GM18861 (cell line): Measurements from ENCODE around the gene HSF4.
"Not testable (repeated sequence)": the region's sequence is repeated elsewhere in the genome, so short reads cannot be mapped to it uniquely, and the experiment has no call there.

Experiments used
- ATAC-seq: cut with Tn5 transposase; IDR thresholded peaks from one replicate; pipeline ENCODE4 v1.9.1; 2021; ENCODE audit not compliant: unreplicated experiment

HSF4 gene, protein sequence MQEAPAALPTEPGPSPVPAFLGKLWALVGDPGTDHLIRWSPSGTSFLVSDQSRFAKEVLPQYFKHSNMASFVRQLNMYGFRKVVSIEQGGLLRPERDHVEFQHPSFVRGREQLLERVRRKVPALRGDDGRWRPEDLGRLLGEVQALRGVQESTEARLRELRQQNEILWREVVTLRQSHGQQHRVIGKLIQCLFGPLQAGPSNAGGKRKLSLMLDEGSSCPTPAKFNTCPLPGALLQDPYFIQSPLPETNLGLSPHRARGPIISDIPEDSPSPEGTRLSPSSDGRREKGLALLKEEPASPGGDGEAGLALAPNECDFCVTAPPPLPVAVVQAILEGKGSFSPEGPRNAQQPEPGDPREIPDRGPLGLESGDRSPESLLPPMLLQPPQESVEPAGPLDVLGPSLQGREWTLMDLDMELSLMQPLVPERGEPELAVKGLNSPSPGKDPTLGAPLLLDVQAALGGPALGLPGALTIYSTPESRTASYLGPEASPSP

DNA sequence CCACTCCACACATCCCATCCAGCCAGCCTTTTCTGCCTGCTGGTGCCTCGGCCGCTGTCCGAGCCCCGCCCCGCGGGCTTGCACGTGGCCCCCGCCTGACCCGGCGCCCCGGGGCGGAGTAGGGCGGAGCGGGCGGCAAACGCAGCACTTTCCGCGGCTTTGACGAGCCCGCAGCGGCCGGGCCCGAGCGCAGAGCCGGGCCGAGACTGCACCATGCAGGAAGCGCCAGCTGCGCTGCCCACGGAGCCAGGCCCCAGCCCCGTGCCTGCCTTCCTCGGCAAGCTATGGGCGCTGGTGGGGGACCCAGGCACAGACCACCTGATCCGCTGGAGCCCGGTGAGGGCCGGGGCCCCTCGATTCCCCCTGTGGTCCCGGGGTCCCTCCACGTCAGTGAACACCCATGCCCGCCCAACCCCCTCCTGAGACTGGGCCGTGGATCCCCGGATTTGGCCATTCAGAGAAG, at the start of gene HSF4:
Gene HSF4 (plus strand): TSS at position 147 of the 463 bp plus-strand sequence. CDS start 67 bp downstream, at position 214.
- no peak for ATAC-seq

DNA sequence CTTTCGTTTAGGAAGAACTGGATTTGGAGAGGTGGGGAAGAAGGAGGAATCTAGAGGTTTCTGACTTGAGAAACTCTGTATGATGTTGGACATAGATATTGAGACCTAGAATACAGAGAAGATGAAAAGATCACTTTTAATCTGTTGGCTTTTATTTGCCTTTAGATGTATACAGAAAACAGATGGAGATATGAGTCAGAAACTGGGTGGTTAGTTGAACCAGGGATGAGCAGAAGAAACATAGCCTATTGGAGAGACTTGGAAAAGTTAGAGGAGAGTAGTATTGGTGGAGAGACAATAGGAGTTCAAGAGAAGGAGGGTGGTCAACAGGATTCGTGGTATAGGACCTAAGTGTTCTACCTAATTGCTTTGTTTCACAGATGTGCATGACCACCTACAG, 49.8 kb upstream of the HSF4 start:
- no peak for ATAC-seq

DNA sequence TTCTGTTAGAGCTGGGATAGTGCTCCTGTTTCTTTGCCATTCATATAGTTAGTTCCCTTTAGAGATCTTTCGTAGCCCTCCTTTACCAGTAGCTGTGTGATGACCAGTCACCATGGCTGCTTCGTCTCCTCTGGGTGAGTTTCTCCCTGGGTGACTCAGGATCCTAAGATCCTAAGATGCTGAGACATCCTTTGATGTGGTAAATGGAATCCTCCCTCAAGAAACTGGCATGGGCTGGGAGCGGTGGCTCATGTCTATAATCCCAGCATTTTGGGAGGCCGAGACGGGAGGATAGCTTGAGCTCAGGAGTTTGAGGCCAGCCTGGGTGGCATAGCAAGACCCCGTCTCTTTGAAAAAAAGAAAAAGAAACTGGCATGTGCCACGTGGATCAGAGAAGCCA, 48.9 kb upstream of the HSF4 start:
- no peak for ATAC-seq

DNA sequence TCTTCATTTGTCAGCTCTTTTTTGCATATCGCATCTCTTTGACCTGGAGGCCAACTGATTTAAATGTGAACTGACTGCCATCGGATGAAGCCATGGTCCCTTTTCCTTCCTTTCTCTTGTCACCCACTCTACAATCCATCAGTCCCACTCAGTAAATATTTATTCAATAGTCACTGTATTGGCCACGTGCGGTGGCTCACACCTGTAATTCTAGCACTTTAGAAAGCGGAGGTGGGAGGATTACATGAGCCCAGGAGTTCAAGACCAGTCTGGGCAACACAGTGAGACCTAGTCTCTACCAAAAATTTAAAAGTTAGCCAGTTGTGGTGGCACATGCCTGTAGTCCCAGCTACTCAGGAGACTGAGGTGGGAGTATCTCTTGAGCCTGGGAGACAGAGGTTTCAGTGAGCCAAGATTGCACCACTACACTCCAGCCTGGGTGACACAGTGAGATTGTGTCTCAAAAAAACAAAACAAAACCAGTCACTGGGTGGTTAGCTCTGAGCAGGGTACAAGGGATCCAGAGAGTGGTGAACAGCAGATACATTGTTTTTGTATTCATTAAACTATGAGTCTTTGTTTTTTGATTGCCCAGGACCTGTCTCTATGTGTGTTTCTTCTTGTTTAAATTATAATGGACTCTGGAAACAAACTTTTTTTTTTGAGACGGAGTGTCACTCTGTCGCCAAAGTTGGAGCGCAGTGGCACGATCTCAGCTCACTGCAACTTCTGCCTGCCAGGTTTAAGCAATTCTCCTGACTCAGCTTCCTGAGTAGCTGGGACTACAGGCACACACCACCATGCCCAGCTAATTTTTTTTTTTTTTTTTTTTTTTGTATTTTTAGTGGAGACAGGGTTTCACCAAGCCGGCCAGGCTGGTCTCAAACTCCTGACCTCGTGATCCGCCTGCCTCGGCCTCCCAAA, 47.9 kb upstream of the HSF4 start:
- ATAC-seq: no peak

DNA sequence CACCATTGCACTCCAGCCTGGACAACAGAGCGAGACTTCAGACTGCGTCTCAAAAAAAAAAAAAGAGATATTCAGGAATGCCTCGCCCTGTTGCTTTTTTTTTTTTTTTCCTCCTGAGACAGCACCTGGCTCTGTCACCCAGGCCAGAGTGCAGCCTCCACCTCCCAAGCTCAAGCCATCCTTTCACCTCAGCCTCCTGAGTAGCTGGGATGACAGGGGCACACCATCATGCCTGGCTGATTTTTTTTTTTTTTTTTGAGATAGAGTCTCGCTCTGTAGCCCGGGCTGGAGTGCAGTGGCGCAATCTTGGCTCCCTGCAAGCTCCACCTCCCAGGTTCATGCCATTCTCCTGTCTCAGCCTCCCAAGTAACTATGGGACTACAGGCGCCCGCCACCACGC, 46.8 kb upstream of the HSF4 start:
- no peak for ATAC-seq

DNA sequence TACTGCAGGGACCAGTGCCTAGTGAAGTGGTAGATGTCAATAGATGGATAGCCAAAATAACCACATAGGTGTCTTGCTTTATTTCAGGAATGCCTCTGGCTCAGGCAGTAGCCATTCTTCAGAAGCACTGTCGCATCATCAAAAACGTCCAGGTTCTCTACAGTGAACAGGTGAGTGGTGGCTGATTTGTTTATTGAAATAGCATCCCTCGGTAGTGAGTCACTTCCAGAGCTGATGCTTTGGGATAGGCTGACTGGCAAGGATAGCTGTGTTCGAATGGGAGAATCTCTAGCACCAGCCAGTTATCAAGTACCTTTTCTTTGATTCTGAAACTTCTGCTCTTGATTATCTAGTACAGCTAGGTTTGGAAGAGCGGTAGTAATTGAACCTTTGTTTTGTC, 44.5 kb upstream of the HSF4 start:
- no peak for ATAC-seq

DNA sequence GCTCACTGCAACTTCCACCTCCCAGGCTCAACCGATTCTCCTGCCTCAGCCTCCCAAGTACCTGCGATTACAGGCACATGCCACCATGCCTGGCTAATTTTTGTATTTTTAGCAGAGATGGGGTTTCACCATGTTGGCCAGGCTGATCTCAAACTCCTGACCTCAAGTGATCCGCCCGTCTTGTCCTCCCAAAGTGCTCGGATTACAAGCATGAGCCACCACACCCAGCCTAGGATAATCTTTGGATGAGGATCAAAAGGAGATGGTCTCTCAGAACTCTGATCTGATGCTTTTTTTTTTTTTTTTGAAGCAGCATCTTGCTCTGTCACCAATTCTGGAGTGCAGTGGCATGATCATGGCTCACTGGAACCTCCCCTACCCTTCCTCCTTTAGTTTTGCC, 41.7 kb upstream of the HSF4 start:
- ATAC-seq: not testable (repeated sequence)

DNA sequence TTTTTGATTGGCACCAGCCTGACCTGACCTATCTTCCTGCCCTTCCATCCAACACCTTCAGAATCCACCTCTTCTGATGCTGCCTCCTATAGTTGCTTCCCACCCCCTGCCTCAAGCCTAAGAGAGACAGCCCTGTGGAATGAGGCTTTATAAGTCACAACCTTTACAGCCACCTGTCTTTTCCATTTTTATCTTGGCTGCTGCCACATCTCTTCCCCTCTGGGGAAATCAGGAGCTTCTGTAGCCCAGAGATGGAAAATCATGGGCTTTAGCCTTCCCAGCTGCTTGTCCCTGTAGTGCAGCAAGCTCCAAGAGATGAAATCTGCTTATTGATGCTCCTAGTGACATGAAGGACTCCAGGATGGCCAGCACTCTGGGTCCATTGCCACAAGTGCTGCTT, 36.1 kb upstream of the HSF4 start:
- no peak for ATAC-seq

DNA sequence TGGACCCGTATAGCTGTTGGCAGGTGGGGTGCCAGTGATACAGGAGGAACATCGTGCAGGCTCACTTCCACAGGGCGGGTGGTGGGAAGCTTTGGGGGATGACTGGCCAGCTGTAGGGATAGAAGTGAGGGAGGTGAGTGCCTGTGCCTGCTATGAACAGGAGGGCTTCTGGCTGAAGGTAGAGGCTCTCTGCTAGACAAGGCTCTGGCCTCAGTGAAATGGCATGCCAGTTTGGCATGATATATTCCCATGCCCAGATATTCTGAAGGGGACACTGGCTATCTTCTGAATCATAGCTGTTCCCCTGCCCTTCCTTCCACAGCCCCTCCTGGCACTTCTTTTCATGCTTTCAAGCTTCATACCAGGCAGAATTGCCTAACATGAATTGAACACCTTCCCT, 35.7 kb upstream of the HSF4 start:
- no peak for ATAC-seq

DNA sequence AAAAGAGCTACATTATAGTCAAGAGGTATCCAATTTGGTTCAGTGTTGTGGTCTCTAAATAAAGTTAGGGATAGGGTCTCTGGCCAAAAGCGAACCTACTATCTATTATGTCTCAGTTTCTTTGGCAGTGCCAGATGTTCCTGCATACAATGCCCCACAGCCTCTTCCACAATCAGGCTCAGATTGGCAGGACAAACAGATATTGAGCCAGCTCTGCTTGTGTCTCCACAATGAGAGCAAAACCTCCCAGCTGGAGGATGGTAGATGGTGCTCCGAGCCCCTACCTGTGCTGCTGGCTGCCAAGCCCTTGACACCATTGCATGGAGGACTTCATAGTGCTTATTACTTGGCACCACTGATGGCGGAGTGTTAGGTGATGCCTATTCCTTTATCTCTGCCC, 35.1 kb upstream of the HSF4 start:
- ATAC-seq: no peak

DNA sequence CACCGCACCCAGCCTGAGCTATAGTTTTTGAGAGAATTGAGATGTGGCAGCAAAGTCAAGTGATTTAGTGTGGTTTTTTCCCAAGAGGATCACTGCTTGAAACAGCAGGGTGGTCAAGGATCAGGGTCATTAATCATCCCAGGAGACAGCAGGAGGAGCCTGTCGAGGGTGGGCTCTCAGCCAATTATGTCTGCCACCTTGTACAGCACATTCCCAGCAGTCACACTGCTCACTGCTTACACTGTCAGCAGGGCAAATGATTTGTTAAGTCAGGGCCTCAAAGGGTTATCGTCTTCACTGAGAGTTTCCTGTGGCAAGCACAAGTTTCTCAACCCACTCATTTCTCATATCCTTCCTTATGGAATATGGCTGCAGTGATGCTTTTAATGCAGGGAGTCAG, 26.9 kb upstream of the HSF4 start:
- no peak for ATAC-seq

DNA sequence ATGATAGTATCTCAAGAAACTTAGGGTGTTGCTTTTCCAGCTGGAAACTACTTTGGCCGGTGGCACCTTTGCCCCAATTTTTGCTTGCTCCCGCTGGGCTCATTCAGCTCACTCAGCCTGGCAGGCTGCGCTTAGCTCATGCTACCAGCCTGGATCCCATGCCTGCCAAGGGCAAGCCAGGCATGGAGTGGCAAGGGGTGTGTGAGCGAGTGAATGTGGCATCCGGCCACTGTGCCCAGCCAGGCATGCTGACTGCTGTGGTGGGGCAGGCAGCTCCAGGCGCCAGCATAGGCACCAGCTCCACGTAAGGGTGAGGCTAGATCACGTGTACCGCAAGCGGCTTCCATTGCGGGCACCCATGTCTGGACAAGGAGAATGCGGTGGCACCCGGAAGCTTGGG, 23.2 kb upstream of the HSF4 start:
- ATAC-seq: no peak

DNA sequence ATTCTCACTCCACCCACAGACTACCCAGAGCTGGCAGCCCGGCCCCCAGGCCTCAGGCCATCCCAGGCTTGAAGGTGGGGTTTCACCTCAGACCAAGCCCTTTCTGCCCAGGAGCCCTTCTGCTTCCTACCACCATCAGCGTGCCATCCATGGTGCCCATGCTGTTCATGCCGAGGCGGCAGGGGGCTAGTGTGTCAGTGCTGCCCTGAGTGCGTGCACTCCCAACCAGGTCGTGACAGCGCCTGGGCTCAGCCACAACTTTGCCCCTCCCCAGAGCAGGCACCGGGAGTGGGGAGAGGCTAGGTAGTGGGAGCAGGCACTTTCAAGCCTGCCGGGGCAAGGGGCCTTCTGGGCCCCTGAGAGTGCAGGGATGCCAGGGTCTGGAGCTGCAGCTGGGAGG, 22.2 kb upstream of the HSF4 start:
- ATAC-seq: no peak

DNA sequence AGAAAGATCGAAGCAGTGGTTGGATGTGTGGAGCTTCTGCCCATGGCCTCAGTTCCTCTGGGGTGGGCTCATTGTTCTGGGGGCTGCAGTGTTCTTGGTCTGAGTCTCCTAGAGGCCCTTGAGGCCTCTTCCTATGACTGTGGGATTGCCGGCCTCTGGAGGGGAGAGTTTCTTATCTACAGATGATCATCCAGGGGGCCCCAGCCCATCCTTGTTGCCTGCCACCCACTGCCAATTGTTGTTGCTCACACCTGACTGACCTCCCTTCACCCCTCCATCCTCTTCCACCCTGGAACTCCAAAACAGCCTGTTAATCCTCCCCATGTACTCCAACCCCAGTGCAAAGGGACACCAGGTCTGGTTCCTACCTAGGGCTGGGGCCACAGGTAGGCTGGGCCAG, 19.6 kb upstream of the HSF4 start:
- no peak for ATAC-seq

DNA sequence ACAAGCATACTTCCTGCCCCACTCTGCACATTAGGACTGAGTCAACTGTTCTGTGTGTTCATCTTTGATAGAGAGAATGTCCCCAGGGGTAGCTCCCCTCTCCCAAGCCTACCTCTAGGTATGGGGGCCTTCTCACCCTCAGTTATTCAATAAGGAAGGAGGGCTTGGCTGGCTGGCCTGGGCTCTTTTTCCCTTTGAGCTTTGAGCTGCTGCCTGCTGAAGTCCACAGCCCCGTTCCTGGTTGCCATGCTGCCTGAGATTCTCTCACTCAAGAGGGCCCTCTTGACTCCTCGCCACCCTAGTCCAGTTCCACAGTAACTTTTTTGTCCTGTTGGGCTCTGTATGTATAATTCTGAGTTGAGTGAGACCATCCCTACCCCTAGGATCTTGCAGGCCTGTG, 18.8 kb upstream of the HSF4 start:
- no peak for ATAC-seq

DNA sequence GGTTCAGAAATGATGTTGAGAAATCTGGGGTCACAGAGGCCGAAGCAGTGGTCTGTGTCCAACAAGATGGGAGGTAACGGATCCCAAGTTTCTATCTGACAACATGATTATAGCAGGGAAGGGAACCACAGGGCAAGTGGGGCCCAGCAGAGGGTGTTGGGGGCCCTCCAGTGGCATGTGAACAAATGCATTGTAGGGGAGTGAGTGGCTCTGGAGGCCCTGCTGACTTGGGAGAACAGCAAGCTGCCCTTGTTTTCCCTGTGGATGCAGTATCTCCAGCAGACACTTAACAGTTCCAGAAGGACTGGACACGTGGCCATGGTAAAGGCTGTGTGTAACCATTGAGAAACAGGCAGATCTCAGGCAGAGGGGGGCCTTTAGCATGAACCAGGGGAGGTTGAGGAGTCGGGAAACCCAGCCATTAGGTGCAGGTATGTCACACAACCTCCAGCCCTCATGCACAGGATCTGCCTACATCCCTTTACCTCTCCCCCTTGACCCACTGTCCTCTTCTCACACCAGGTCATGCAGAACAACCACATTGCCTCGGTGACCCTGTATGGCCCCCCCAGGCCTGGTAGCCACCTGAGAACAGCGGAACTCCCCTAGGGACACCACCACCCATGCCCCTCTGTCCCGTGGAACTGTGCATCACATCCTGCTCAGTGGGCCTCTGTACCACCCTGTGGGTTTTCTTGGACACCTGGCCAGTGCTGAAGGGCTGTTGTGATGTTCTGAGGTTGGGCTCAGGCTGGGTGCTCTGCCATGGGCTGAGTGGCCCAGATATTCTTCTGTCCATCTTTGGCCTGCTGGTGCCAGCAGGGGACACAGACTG, 17.8 kb upstream of the HSF4 start:
- ATAC-seq: no peak

DNA sequence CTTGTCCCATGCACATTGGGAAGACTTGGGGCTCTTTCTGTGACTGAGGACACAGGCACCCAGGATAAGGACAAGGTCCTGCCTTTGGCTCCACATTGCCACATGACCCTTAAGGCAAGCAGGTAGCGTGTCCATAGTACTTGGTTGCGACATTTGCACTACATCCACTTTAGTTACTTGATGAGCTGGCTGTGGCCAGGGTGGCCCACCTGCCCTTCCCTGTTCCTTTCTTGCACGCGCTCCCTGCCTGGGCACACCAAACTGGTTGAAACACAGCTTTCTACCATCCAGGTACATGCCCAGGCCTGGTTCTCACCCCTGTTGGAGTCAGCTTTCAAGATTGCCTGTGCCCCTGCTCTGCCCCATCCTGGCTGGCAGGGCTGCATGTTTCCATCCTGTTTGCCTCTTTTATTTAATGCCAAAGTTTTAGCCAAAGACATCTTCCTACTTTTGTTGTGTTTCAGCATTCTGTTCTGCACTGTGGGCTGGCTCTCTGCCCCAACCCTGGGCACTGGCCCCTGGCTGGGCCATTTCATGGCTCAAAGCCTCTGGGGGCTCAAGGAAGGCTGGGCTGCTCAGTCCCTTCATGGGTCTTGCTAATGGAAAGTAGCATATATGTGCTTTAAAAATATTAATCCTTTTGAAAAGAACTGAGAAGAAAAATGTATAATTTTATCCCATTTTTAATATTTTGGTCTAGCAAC, 17.0 kb upstream of the HSF4 start:
- ATAC-seq: no peak

DNA sequence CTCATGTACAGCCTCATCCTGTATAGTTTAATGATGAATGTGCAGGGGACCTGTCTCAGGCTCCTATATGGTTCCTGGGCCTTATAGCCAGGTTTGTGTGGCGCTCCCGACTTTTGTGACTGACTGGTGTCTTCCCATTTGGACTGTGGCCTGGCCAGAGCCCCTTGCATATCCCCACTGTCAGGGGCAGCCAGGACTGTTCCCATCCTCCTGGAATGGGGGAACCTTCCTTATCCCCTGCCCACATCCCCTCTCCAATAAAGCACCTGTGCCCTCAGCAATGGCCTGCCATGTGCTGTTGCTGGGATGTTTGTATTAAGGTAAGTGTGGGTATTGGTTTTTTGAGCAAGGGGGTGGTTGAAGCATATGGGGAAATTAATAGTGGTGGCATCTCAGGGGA, 16.3 kb upstream of the HSF4 start:
- ATAC-seq: no peak

DNA sequence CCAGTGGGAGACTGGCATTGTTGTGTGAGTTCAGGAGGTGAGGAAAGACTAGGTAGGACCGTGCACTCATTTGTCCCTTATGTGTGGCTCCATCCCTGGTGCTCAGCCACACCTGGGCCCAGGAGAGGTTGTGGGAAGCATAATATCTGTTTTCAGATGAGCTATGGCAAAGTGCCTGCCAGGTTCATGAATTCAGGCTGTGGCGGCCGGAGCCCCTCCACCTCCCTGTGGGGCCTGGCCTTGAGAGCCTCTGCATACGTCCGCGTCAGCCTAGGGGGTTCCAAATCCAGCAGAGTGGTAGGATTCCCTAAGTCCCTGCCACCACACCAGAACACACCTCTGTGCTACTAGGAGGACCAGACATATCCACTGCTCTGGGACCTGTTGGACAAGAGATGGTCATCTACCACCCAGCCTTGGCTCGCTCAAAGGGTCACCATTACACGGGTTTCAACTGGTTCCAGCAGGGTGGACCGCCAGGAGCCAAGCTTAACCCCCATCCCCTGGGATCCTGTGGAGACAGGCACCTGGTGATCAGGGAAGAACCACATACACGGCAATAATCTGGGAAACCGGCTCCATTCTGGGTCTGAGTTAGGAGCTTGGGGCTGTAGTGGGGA, 15.8 kb upstream of the HSF4 start:
- ATAC-seq: no peak
